IPS-11a (cell line): Measurements from ENCODE around the gene OR4S1.
"Not testable (repeated sequence)": the region's sequence is repeated elsewhere in the genome, so short reads cannot be mapped to it uniquely, and the experiment has no call there.

Experiments
- H3K4me3 ChIP-seq: one replicate; pipeline ENCODE4 v1.5.1; 2013; ENCODE audit warnings: low read depth, low read length, control low read depth

The OR4S1 gene, protein sequence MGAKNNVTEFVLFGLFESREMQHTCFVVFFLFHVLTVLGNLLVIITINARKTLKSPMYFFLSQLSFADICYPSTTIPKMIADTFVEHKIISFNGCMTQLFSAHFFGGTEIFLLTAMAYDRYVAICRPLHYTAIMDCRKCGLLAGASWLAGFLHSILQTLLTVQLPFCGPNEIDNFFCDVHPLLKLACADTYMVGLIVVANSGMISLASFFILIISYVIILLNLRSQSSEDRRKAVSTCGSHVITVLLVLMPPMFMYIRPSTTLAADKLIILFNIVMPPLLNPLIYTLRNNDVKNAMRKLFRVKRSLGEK

DNA sequence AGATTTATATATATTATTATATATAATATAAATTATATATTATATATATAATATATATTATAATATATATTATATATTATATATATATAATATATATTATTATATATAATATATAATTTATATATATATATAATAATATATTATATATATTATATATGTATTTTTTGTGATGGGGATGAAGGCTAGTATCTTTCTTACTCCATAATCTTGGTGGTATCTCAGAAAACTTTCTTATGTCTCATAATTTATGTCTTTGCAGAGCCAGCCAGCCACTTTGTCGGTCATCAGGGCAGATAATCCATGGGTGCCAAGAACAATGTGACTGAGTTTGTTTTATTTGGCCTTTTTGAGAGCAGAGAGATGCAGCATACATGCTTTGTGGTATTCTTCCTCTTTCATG, at the start of gene OR4S1:
TSS of gene OR4S1 (plus strand) at position 301 of the 400 bp plus-strand sequence. CDS start at position 301, 0 bp downstream.
- H3K4me3 ChIP-seq = no peak within 1 kb of the TSS

DNA sequence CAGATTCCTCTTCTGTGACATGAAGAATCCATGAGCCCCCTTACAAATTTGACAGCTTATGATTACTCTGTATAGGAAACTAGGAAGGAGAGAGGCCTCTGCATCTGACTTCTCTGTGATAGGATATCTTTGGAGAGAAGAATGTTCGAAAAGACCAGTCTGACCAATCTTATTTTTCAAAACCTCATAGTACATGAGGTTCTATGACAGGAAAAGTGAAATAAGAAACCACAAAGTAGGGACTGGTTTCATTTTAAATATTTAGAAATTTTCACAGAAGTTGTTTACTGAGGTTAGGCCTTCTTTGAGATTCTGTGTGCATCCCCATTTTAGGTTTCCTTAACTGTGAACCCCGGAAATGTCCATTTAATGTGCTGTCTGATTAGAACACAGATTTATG, 44.4 kb upstream of the OR4S1 start:
- H3K4me3 ChIP-seq = no peak overlapping the region

DNA sequence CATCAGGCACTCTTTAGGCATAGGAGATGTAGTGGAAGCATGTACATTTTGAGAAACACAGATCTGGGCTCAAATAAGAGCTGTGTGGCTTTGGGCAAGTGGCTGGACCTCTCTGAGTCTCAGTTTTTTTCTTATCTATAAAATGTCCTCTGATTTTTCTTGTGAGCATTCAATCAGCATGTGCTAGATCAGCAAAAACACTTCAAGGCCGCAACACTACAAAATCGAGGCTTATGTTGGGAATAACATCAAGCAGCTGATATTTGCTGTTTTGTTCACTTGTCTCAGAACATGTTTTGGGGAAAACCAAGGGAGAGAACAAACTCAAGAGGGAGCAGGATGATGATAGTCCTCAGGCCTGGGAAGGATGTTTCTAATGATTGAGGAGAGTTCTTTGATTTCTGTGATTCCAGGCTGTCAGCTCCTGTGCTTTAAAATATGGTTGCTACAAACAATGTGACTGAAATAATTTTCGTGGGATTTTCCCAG, 42.6 kb upstream of the OR4S1 start, which contains the start of gene OR4X1:
TSS of gene OR4X1 (plus strand) at position 439 of the 489 bp plus-strand sequence. CDS start at position 439, 0 bp downstream.
- no peak within 1 kb of the TSS for H3K4me3 ChIP-seq

DNA sequence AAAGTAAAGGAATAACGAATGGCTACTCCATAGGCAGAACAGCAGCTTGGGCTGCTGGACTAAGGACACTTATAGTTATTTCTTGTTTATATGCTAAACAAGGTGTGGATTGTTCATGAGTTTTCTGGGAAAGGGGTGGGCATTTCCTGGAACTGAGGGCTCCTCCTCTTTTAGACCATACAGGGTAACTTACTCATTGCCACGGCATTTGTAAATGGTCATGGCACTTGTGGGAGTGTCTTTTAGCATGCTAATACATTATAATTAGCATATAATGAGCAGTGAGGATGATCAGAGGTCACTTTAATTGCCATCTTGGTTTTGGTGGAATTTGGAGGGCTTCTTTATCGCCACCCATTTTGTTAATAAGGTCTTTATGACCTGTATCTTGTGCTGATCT, 35.4 kb upstream of the OR4S1 start:
- H3K4me3 ChIP-seq = no peak overlapping the region

DNA sequence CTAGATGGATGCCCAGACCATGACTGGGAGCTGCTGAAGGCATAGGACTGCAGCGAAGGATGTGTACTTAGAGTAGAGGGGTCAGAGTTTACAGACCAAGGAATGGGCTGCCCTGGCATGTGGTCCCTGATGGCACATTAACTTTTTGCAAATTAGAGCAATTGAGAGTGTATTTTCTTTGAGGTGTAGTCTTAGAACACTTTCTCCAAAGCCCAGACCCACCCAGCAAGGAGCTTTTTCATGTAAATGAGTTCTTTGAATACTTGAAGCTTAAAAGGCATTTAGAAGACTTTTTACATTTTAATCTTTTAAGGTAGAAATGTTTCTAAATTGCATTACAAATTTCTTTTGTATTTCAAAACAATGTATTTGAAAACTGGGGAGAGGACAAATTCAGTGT, 33.4 kb upstream of the OR4S1 start:
- H3K4me3 ChIP-seq = no peak overlapping the region

DNA sequence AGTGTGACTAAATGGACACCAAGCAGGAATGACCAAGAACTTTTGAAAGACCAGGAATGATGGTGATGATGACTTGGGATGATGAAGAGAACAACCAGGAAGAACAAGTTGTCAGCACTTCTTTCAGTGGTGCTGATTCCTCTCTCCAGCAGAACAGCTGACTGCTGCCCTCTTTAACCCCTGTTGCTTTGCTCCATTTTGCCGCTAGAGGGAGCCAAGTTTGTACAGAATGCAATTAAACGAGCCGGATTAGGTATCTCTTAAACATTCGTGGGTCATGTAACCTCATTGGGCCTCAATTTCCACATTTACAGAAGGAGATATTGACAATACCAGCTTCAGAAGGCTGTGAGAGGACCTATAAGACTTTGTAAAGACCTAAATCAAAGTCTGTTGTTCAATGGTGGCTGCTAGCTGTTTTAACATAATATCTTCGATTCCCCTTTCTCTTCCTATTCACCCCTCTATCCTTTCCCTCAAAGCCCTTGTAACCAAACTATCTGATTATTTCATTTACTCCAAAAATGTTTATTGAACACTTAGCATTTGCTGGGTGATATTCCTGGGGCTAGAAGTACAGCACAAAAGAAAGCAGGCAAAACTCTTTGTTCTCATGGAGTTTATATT, 1.9 kb downstream of the OR4S1 start:
- H3K4me3 ChIP-seq = no peak overlapping the region

DNA sequence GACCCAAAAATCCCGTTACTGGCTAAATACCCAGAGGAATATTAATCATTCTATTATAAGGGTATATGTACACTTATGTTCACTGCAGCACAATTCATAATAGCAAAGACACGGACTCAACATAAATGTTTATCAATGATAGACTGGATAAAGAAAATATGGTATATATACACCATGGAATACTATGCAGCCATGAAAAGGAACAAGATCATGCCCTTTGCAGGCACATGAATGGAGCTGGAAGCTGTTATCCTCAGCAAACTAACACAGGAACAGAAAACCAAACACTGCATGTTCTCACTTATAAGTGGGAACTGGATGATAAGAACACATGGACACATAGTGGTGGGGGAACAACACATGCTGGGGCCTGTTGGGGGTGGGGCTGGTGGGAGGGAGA, 7.6 kb downstream of the OR4S1 start:
- H3K4me3 ChIP-seq = not testable (repeated sequence)

DNA sequence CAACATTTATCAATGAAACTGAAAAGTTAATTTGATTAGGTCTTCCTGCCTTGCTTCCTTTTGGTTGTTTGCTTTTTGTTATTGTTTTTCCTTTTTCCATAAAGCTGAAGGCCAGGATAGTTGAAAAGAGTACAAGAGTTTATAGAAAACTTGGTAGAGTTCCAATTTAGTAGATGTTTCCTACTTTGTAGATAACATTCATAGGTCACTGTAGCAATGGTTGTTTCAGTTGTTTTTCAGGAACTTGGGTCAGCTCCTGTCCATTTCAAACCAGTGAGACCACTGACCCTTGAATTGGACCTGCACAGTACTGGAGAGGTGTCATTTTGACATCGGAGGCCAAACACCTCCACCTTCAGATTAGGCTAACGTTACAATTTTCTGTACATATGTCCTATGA, 13.8 kb downstream of the OR4S1 start:
- not testable (repeated sequence) for H3K4me3 ChIP-seq

DNA sequence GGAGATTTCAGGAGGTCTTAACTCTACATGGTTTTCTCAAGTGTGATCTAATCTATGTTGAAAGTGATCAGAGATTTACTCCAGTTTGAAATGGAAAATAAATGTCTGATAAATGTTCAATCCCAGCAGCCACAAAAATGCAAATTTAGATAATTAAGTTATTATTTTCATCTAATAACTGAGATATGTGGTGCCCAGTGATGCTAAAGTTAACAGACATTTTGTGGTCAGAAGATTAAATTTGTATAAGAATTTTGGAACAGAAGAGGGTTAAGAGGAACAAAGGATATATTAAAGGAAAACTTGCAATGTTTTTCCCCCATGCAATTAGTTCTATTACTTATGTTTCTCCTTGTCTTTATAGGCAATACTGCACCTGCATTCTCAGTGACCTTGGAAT, 18.6 kb downstream of the OR4S1 start, which contains the start of gene OR4C3:
TSS of gene OR4C3 (plus strand) at position 301 of the 400 bp plus-strand sequence. CDS start 102 bp downstream, outside the sequence.
- H3K4me3 ChIP-seq = not testable (repeated sequence)

DNA sequence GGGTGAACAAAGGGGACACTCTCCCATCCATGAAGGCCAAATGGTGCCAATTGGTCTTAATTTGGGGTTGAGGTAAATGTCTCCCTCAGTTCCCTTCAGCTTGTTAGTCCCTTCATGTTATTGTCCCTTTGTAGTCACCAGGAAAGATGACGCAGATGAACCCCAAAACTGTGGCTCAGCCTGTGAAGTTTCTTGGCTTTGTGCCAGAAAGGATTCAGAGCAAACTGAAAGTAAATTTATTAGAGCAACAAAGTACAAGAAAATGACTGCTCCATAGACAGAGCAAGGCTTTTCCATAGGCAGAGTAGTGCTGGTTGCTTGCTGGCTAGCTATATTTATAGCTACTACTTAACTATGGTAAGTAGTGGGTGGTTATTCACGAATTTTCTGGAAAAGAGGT, 35.4 kb downstream of the OR4S1 start:
- H3K4me3 ChIP-seq = no peak overlapping the region

DNA sequence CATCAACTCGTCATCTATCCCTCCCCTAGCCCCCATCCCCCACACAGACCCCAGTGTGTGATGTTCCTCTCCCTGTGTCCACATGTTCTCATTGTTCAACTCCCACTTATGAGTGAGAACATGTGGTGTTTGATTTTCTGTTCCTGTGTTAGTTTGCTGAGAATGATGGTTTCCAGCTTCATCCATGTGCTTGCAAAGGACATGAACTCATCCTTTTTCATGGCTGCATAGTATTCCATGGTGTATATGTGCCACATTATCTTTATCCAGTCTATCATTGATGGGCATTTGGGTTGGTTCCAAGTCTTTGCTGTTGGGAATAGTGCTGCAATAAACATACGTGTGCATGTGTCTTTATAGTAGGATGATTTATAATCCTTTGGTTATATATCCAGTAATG, 36.5 kb downstream of the OR4S1 start:
- H3K4me3 ChIP-seq = not testable (repeated sequence)

DNA sequence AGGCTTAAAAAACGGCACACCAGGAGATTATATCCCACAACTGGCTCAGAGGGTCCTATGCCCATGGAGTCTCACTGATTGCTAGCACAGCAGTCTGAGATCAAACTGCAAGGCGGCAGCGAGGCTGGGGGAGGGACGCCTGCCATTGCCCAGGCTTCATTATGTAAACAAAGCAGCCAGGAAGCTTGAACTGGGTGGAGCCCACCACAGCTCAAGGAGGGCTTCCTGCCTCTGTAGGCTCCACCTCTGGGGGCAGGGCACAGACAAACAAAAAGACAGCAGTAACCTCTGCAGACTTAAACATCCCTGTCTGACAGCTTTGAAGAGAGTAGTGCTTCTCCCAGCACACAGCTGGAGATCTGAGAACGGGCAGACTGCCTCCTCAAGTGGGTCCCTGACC, 40.3 kb downstream of the OR4S1 start:
- not testable (repeated sequence) for H3K4me3 ChIP-seq

DNA sequence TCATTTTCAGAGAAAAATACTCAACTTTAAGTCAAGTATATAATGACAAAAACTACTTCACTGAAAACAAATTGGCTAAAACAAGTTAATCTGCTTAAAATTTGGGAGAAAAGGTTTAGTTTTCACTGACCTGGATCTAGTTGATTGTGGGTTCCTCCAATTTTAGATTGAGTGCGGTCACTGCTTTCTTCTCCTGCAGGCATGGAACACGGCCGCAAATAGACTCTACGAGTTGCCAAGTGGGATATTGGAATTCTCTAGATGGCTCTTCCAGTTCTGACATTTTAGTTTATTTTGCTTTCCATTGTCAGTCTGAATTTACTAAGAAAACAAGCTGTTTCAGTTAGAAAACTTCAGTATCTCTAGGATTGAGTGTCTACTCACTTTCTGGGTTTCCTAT, 48.0 kb downstream of the OR4S1 start:
- H3K4me3 ChIP-seq = no peak overlapping the region

DNA sequence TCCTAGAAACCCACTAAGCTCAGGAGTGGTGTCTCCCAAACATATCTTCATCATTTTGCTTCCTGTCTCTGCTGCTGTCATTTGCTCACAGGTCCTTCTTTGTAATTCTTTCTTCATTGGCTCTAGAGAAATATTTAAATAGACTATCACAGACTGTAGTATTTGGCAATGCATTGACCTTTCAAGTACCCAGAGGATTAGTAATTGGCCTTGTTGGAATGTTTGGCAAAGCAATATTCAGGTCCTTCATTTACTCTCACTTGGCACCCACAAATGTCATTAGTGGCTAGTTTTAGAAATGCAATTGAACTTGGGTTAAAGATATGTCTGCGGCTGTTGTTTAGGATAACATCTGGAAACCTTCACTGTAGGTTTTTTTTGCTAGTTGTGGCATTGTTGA, 48.7 kb downstream of the OR4S1 start:
- H3K4me3 ChIP-seq = no peak overlapping the region
